Hepatocyte (in vitro differentiated cells): ENCODE results near the gene CTNNA2.

ENCODE experiments used
- CTCF ChIP-seq: fragments of 200-600 bp; sonication (generic); IDR thresholded peaks from 2 replicates; pipeline ENCODE4 v1.5.1; 2016; ENCODE audit warnings: antibody characterized with exemption, mild to moderate bottlenecking; ENCODE audit not compliant: poor library complexity
- EZH2 ChIP-seq: fragments of 200-600 bp; sonication (generic); IDR thresholded peaks from 2 replicates; pipeline ENCODE4 v1.6.1; 2016; ENCODE audit warnings: antibody characterized with exemption, mild to moderate bottlenecking, borderline replicate concordance
- EZH2phosphoT487 ChIP-seq: fragments of 200-600 bp; sonication (generic); IDR thresholded peaks from one replicate; pipeline ENCODE4 v1.6.1; 2018; ENCODE audit warnings: antibody characterized with exemption, mild to moderate bottlenecking, low read depth, moderate library complexity; ENCODE audit not compliant: unreplicated experiment, severe bottlenecking

- no peak for TF ChIP-seq CTCF
- TF ChIP-seq EZH2: no peak
- no peak for TF ChIP-seq EZH2phosphoT487
Measured at GRCh38 chr2:79960519-79960918, 447.7 kb downstream of the CTNNA2 start.
